CD14-positive monocyte (primary cell): Measurements from ENCODE around the gene CDKN2B-AS1. TPM values are rescaled to one million over a fixed set of nuclear protein-coding genes. Genes with fewer than 3 reads are reported as not detected.

Experiments used
- DNase-seq, 3 donors: peaks; one replicate each; pipeline ENCODE4 v3.0.0-alpha.2; 2011 to 2022
- H2AFZ ChIP-seq: 2 replicates; pipeline ENCODE4 v1.6.0; 2012; ENCODE audit warnings: mild to moderate bottlenecking, low read depth, low read length, inconsistent platforms; ENCODE audit not compliant: insufficient read depth, poor library complexity, severe bottlenecking
- H3K27ac ChIP-seq, 2 donors: 1 replicate in 1 of 2; 2 replicates in 1 of 2; pipeline ENCODE4 v1.5.1; 2012 to 2013; ENCODE audit warnings: low read length in 2 of 2, control low read depth in 1 of 2, inconsistent platforms in 1 of 2, low read depth in 1 of 2, mild to moderate bottlenecking in 1 of 2
- H3K27me3 ChIP-seq, 2 donors: one replicate each; pipeline versions ENCODE4 v1.6.0 to v1.6.1; 2011 to 2013; ENCODE audit warnings: low read length in 2 of 2; ENCODE audit not compliant: control insufficient read depth in 2 of 2, insufficient read depth in 2 of 2
- H3K36me3 ChIP-seq, 2 donors: replicated peaks in 1 of 2; 1 replicate in 1 of 2; 2 replicates in 1 of 2; pipeline versions ENCODE4 v1.5.1 to v1.6.1; 2012 to 2013; ENCODE audit warnings: low read length in 2 of 2, control low read depth in 1 of 2, inconsistent platforms in 1 of 2, mild to moderate bottlenecking in 1 of 2; ENCODE audit not compliant: insufficient read depth in 2 of 2, control insufficient read depth in 1 of 2
- H3K4me1 ChIP-seq, 2 donors: 1 replicate in 1 of 2; 2 replicates in 1 of 2; pipeline versions ENCODE4 v1.5.1 to v1.6.1; 2012 to 2013; ENCODE audit warnings: low read length in 2 of 2, control low read depth in 1 of 2, inconsistent platforms in 1 of 2, mild to moderate bottlenecking in 1 of 2, moderate library complexity in 1 of 2; ENCODE audit not compliant: insufficient read depth in 2 of 2, control insufficient read depth in 1 of 2
- H3K4me2 ChIP-seq: replicated peaks from 2 replicates; pipeline ENCODE3; 2012; ENCODE audit warnings: low read length, moderate library complexity, mild to moderate bottlenecking; ENCODE audit not compliant: poor library complexity, severe bottlenecking; ENCODE audit errors: extremely low read depth
- H3K4me3 ChIP-seq, 3 experiments: fragments of 200-600 bp in 1 of 3; sonication (generic) in 1 of 3; replicated peaks in 1 of 3; 1 replicate in 2 of 3; 2 replicates in 1 of 3; pipeline ENCODE4 v1.5.1; 2011 to 2013; ENCODE audit warnings: low read length in 3 of 3, mild to moderate bottlenecking in 3 of 3, control low read depth in 2 of 3, low read depth in 2 of 3, inconsistent platforms in 1 of 3, moderate library complexity in 1 of 3
- H3K79me2 ChIP-seq: 2 replicates; pipeline ENCODE4 v1.6.0; 2012; ENCODE audit warnings: mild to moderate bottlenecking, control low read depth, inconsistent platforms, low read length, moderate library complexity; ENCODE audit not compliant: insufficient read depth
- H3K9ac ChIP-seq: 2 replicates; pipeline ENCODE4 v1.6.0; 2017; ENCODE audit warnings: low read length, mild to moderate bottlenecking; ENCODE audit not compliant: insufficient read depth, poor library complexity, severe bottlenecking
- H3K9me3 ChIP-seq, 2 donors: replicated peaks in 1 of 2; 1 replicate in 1 of 2; 2 replicates in 1 of 2; pipeline versions ENCODE4 v1.5.1 to v1.6.1; 2012 to 2013; ENCODE audit warnings: low read length in 2 of 2, control low read depth in 1 of 2; ENCODE audit not compliant: control insufficient read depth in 1 of 2, insufficient read depth in 1 of 2
- H4K20me1 ChIP-seq: 2 replicates; pipeline ENCODE4 v1.6.0; 2012; ENCODE audit warnings: mild to moderate bottlenecking, low read length, control low read depth, moderate library complexity; ENCODE audit not compliant: insufficient read depth
- H3K27ac Mint-ChIP-seq, 7 donors: one replicate each; pipeline ENCODE4 v1.8.0; 2020; ENCODE audit warnings: mild to moderate bottlenecking in 7 of 7, mixed read lengths in 7 of 7, moderate library complexity in 6 of 7, inconsistent platforms in 2 of 7
- H3K27me3 Mint-ChIP-seq, 3 donors: one replicate each; pipeline ENCODE4 v1.8.0; 2021 to 2022; ENCODE audit warnings: low read depth in 3 of 3, mild to moderate bottlenecking in 3 of 3, mixed read lengths in 3 of 3, moderate library complexity in 3 of 3, inconsistent platforms in 1 of 3
- H3K36me3 Mint-ChIP-seq, 2 donors: one replicate each; pipeline ENCODE4 v1.8.0; 2020; ENCODE audit warnings: mixed read lengths in 2 of 2, inconsistent platforms in 1 of 2, mild to moderate bottlenecking in 1 of 2
- H3K4me1 Mint-ChIP-seq: one replicate; pipeline ENCODE4 v1.8.0; 2020; ENCODE audit warnings: mild to moderate bottlenecking, mixed read lengths
- H3K4me3 Mint-ChIP-seq, 2 donors: one replicate each; pipeline ENCODE4 v1.8.0; 2020; ENCODE audit warnings: mild to moderate bottlenecking in 2 of 2, mixed read lengths in 2 of 2, moderate library complexity in 1 of 2
- H3K9me3 Mint-ChIP-seq, 7 donors: one replicate each; pipeline ENCODE4 v1.8.0; 2020 to 2022; ENCODE audit warnings: mixed read lengths in 7 of 7, mild to moderate bottlenecking in 6 of 7, moderate library complexity in 6 of 7, inconsistent platforms in 2 of 7
- WGBS: methylation state at CpG from one replicate; pipeline ENCODE4 v1.1.5; 2013; ENCODE audit warnings: missing lambda C conversion rate; ENCODE audit not compliant: insufficient coverage; 5-methylcytosine and 5-hydroxymethylcytosine counted together
- intact Hi-C, 2 donors: fragments of 100-400 bp; cut with micrococcal nuclease; formaldehyde crosslinking; loops; one replicate each; pipeline versions ENCODE4 v1.15.0 to v1.15.1; 2023
- polyA plus RNA-seq, 3 donors: library from polyadenylated mRNA; depleted of rRNA in 1 of 3; unstranded in 2 of 3; stranded (reverse) in 1 of 3; fragments of 300-500 nt in 2 of 3; fragments of >200 nt in 1 of 3; fragmentation: Illumina TruSeq in 2 of 3; gene quantifications; 1 replicate in 2 of 3; 2 replicates in 1 of 3; pipeline ENCODE4 v1.2.3, GENCODE V29; 2012 to 2021
- TF ChIP-seq, protein P1 (sequence below): fragments of 200-600 bp; IDR thresholded peaks from one replicate; pipeline ENCODE4 v1.8.0; 2022; ENCODE audit warnings: antibody characterized with exemption, mild to moderate bottlenecking

The CDKN2B-AS1 gene
- polyA plus RNA-seq, 3 donors: 0.35 to 0.55 (median 0.50) TPM

DNA sequence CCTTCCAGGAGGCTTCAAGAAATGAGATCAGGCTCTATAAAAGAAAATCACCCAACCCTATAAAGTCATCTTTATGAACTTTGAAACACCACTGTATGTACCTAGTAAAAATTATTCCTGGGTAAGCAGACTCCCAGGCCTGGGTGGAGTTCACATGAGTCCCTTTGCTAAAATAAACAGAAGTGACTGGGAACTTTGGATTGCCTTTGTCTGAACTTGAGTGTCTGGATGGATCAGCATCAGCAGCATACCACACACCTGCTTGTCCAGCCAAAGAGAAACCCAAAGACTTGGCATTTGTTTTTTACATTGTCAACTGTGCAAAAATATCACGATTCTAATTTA, 94.1 kb downstream of the CDKN2B-AS1 start:
- TF ChIP-seq, protein P1, sequence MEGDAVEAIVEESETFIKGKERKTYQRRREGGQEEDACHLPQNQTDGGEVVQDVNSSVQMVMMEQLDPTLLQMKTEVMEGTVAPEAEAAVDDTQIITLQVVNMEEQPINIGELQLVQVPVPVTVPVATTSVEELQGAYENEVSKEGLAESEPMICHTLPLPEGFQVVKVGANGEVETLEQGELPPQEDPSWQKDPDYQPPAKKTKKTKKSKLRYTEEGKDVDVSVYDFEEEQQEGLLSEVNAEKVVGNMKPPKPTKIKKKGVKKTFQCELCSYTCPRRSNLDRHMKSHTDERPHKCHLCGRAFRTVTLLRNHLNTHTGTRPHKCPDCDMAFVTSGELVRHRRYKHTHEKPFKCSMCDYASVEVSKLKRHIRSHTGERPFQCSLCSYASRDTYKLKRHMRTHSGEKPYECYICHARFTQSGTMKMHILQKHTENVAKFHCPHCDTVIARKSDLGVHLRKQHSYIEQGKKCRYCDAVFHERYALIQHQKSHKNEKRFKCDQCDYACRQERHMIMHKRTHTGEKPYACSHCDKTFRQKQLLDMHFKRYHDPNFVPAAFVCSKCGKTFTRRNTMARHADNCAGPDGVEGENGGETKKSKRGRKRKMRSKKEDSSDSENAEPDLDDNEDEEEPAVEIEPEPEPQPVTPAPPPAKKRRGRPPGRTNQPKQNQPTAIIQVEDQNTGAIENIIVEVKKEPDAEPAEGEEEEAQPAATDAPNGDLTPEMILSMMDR: no peak
- Histone ChIP-seq H3K27me3 (peaks cover 6 to 9% of the 10 kb centered on the region in 2 donors), H3K9ac (no peak overlapping the region), H3K4me3 (no peak overlapping the region), H3K79me2 (no peaks in the 10 kb centered on the region), H4K20me1 (no peaks in the 10 kb centered on the region), H3K9me3 (no peaks in the 10 kb centered on the region), H3K4me1 (no peaks in the 10 kb centered on the region), H3K36me3 (no peaks in the 10 kb centered on the region), H3K4me2 (no peak overlapping the region), H3K27ac (no peak overlapping the region), H2AFZ (no peak overlapping the region)
- intact Hi-C loops: no loop called here
- no peaks in the 10 kb centered on the region for H3K4me1 Mint-ChIP-seq
- H3K27ac Mint-ChIP-seq: no peak overlapping the region
- H3K9me3 Mint-ChIP-seq: peaks cover 0 to 7% (median 2%) of the 10 kb centered on the region in 7 donors
- no peak for DNase-seq
- H3K27me3 Mint-ChIP-seq: peaks cover 10 to 24% (median 21%) of the 10 kb centered on the region in 3 donors
- no CpG with 5 or more reads among the region's 1 CpG for WGBS
- H3K36me3 Mint-ChIP-seq: no peaks in the 10 kb centered on the region
- H3K4me3 Mint-ChIP-seq: no peak overlapping the region

DNA sequence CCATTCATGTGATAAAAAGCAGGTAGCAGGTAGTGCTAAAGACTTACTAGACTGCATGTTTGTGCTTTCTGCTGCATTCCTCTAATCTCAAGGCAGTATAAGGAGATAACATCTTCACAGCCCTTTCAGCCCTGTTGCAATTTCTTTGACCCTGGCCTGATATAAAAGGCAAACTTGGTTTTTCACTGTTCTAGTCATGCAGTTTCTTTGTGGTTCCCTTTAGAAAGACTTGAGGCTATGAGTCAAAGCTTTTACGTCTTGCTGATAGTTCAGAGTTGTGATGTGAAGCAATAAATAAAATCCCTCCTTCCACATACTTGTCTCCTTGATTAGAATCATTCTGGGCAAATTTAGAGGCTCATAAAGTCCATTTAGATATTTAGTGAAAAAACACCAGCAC, 103.1 kb downstream of the CDKN2B-AS1 start:
- TF ChIP-seq, protein P1: no peak
- no peaks in the 10 kb centered on the region for H3K4me1 ChIP-seq
- H3K27ac Mint-ChIP-seq: no peak overlapping the region
- H3K27me3 Mint-ChIP-seq: peaks cover 2 to 32% (median 12%) of the 10 kb centered on the region in 3 donors
- no peaks in the 10 kb centered on the region for H3K79me2 ChIP-seq
- no peak overlapping the region for H2AFZ ChIP-seq
- H3K4me3 Mint-ChIP-seq: no peak overlapping the region
- peaks cover 11 to 22% of the 10 kb centered on the region in 2 donors for H3K27me3 ChIP-seq
- no peak overlapping the region for H3K9ac ChIP-seq
- intact Hi-C loops: no loop called here
- no peaks in the 10 kb centered on the region for H3K36me3 Mint-ChIP-seq
- no peaks in the 10 kb centered on the region for H3K4me1 Mint-ChIP-seq
- H3K9me3 Mint-ChIP-seq: peaks cover 0 to 6% (median 3%) of the 10 kb centered on the region in 7 donors
- H3K4me3 ChIP-seq: no peak overlapping the region
- H3K27ac ChIP-seq: no peak overlapping the region
- DNase-seq: no peak
- no peaks in the 10 kb centered on the region for H3K9me3 ChIP-seq
- H3K4me2 ChIP-seq: no peak overlapping the region
- WGBS: no CpG with 5 or more reads among the region's 1 CpG
- H3K36me3 ChIP-seq: no peaks in the 10 kb centered on the region
- no peaks in the 10 kb centered on the region for H4K20me1 ChIP-seq
